Gastrocnemius medialis (tissue), 4 donors: ENCODE measurements around the gene ZNF605.

Experiments
- POLR2A ChIP-seq, 2 donors: fragments of 450-650 bp; IDR thresholded peaks; one replicate each; pipeline ENCODE4 v1.6.1; 2017; ENCODE audit warnings: antibody characterized with exemption in 2 of 2, mild to moderate bottlenecking in 2 of 2, moderate library complexity in 2 of 2
- TF ChIP-seq, protein P1 (sequence below), 5 experiments: fragments of 450-650 bp in 3 of 5; fragments of 200-600 bp in 2 of 5; sonication (generic) in 2 of 5; IDR thresholded peaks in 4 of 5; conservative IDR thresholded peaks in 1 of 5; 1 replicate in 4 of 5; 2 replicates in 1 of 5; pipeline ENCODE4 v1.5.1; 2016 to 2019; ENCODE audit warnings: antibody characterized with exemption in 5 of 5, mild to moderate bottlenecking in 3 of 5, moderate library complexity in 3 of 5

DNA sequence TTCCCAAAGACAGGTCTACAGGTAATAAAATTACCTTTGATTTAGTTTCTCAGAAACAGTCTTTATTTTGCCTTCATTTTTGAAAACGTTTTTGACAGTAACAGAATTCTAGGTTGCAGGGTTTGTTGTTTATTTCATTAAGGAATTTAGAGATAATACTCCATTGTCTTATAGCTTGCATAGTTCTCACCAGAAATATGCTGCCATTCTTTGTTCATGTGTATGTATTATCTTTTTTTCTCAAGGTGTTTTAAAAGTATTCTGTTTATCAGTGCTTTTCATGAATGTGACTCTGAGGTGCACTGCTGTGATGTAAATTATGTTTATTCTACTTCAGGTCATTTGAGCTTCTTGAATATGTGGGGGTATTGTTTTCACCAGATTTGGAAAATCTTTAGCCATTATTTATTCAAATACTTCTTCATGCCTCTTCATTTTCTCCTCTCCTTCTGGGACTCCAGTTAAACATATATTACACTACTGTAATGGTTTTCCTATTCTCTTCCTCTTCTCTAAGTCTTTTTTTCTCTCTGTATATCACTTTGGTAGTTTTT lies 32.7 kb downstream of the ZNF605 start:
- TF ChIP-seq, protein P1, sequence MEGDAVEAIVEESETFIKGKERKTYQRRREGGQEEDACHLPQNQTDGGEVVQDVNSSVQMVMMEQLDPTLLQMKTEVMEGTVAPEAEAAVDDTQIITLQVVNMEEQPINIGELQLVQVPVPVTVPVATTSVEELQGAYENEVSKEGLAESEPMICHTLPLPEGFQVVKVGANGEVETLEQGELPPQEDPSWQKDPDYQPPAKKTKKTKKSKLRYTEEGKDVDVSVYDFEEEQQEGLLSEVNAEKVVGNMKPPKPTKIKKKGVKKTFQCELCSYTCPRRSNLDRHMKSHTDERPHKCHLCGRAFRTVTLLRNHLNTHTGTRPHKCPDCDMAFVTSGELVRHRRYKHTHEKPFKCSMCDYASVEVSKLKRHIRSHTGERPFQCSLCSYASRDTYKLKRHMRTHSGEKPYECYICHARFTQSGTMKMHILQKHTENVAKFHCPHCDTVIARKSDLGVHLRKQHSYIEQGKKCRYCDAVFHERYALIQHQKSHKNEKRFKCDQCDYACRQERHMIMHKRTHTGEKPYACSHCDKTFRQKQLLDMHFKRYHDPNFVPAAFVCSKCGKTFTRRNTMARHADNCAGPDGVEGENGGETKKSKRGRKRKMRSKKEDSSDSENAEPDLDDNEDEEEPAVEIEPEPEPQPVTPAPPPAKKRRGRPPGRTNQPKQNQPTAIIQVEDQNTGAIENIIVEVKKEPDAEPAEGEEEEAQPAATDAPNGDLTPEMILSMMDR (IDR thresholded peaks at IDR 0.05 in 4 of 5, conservative IDR thresholded peaks at IDR 0.05 in 1 of 5), result no peak
- TF ChIP-seq POLR2A (IDR thresholded peaks at IDR 0.05), result no peak
